ENCODE results near the gene CUL3. TPM values are rescaled to one million over a fixed set of nuclear protein-coding genes. Genes with fewer than 3 reads are reported as not detected.
A peak's percentile ranks its signal among the peaks of the same experiment; 100 is the strongest.

Gene CUL3
- total RNA-seq, 1 experiment from 2014 or later = 114 TPM

DNA sequence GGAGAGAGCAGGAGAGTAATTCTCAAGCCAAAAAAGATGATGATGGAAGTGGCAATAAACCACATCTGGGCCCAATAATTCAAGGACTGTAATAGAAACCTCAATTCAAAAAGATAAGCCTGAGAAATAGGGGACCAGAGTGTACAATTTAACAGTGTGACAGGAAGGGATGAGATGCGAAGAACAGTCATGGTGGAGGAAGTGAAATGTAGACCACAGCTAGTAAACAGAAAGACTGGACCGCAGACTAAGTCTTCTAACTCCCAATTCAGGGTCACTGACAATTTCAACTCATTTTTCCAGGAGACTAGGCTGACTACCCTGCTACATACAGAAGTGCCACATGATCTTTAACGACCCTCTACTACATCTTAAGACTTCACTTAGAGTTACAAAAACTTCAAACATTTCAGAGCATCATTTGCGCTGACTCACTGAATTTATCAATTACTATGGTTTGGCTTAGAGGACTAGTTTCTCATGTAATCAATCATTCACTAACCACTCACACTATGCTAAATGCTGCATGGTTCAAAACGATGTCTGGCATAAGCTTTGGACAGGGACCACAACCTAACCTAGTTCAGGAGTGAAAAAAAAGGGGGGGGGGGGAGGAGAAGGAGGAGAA lies 9.0 kb downstream of the CUL3 start:
- Histone ChIP-seq H2AFZ (ENCODE audit: low read length) (no peak overlapping the region), H3K23ac (ENCODE audit: insufficient read length, low read depth, low read length) (no peak overlapping the region), H3K4ac (ENCODE audit: low read depth, low read length) (no peak overlapping the region), H2BK12ac (ENCODE audit: insufficient read length, low read depth, low read length) (no peak overlapping the region), H2BK20ac (ENCODE audit: low read depth, low read length, poor library complexity, severe bottlenecking) (no peak overlapping the region), H3K79me1 (ENCODE audit: insufficient read depth, low read depth, low read length, poor library complexity, severe bottlenecking) (no peaks in the 10 kb centered on the region), H2BK5ac (ENCODE audit: insufficient read length, low read length) (no peak overlapping the region), H3K18ac (ENCODE audit: insufficient read length, low read depth, low read length) (no peak overlapping the region), H2BK120ac (ENCODE audit: low read depth, low read length, poor library complexity, severe bottlenecking) (no peak overlapping the region), H4K20me1 (ENCODE audit: control insufficient read depth, insufficient read depth, insufficient read length) (no peaks in the 10 kb centered on the region), H4K5ac (ENCODE audit: insufficient read length, low read depth, low read length) (no peak overlapping the region), H3K27me3 (ENCODE audit: insufficient read depth, low read length) (no peaks in the 10 kb centered on the region), H3K9ac (ENCODE audit: extremely low read depth, insufficient read length, low read length) (no peak overlapping the region), H4K91ac (ENCODE audit: insufficient read length, low read depth, low read length) (no peak overlapping the region), H2AK5ac (ENCODE audit: insufficient read length, low read length) (no peak overlapping the region), H3K14ac (ENCODE audit: insufficient read depth, low read length) (no peak overlapping the region), H3K23me2 (ENCODE audit: insufficient read length, low read depth, low read length, poor library complexity, severe bottlenecking) (no peaks in the 10 kb centered on the region), H3K56ac (ENCODE audit: insufficient read length, low read depth, low read length) (no peak overlapping the region), H3K4me1 (ENCODE audit: insufficient read depth, low read length) (peaks cover 8% of the 10 kb centered on the region; the same call in 1 of the 2 replicates), H4K8ac (replicated peaks; ENCODE audit: insufficient read length, low read depth, low read length) (no peak overlapping the region), H2BK15ac (ENCODE audit: low read depth, low read length) (no peak overlapping the region), H3K4me2 (ENCODE audit: insufficient read depth, insufficient read length, low read length) (no peak overlapping the region), H3K9me3 (ENCODE audit: control insufficient read depth, low read depth, low read length) (no peaks in the 10 kb centered on the region), H3K79me2 (ENCODE audit: insufficient read depth, low read length) (peaks cover 36% of the 10 kb centered on the region; the same call in 1 of the 2 replicates), H3K27ac (ENCODE audit: insufficient read length, low read depth, low read length) (no peak overlapping the region), H3T11ph (ENCODE audit: low read length) (no peak overlapping the region)
- H3K9me3 Mint-ChIP-seq = no peaks in the 10 kb centered on the region
- H3K27me3 Mint-ChIP-seq (ENCODE audit: low read depth) = no peaks in the 10 kb centered on the region
- peak overlapping the region in 2 of 3 experiments; percentile 41 to 70; a peak in 4 of 7 replicates for H3K27ac Mint-ChIP-seq
- H3K36me3 Mint-ChIP-seq (ENCODE audit: insufficient read depth in 1 of 3, low read depth in 3 of 3) = peaks cover 0 to 5% (median 4%) of the 10 kb centered on the region in 3 experiments; a peak in 2 of 7 replicates
- WGBS (ENCODE audit: extremely low coverage, insufficient read length, low lambda C conversion rate) = no CpG with 5 or more reads among the region's 5 CpGs
- TF ChIP-seq, protein P1, sequence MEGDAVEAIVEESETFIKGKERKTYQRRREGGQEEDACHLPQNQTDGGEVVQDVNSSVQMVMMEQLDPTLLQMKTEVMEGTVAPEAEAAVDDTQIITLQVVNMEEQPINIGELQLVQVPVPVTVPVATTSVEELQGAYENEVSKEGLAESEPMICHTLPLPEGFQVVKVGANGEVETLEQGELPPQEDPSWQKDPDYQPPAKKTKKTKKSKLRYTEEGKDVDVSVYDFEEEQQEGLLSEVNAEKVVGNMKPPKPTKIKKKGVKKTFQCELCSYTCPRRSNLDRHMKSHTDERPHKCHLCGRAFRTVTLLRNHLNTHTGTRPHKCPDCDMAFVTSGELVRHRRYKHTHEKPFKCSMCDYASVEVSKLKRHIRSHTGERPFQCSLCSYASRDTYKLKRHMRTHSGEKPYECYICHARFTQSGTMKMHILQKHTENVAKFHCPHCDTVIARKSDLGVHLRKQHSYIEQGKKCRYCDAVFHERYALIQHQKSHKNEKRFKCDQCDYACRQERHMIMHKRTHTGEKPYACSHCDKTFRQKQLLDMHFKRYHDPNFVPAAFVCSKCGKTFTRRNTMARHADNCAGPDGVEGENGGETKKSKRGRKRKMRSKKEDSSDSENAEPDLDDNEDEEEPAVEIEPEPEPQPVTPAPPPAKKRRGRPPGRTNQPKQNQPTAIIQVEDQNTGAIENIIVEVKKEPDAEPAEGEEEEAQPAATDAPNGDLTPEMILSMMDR (conservative IDR thresholded peaks at IDR 0.05) = no peak
- no peak for DNase-seq
- peaks cover 72 to 74% of the 10 kb centered on the region in 2 experiments for H3K4me1 Mint-ChIP-seq
- no peak overlapping the region for H3K4me3 Mint-ChIP-seq

Measured in H9 (cell line).